Ovary (tissue), 9 donors: Measurements from ENCODE around the gene CCDC174. TPM values are rescaled to one million over a fixed set of nuclear protein-coding genes. Genes with fewer than 3 reads are reported as not detected.

Experiments used
- DNase-seq, 5 donors: peaks; one replicate each; pipeline ENCODE4 v3.0.0-alpha.2; 2019 to 2020
- H3K27ac ChIP-seq, 2 donors: fragments of 200-600 bp; one replicate each; pipeline versions ENCODE4 v1.5.1 to v1.8.0; 2019 to 2022
- H3K27me3 ChIP-seq: fragments of 200-600 bp; one replicate; pipeline ENCODE4 v1.8.0; 2022
- H3K36me3 ChIP-seq: fragments of 200-600 bp; sonication (generic); one replicate; pipeline ENCODE4 v1.5.1; 2019
- H3K4me1 ChIP-seq: one replicate; pipeline ENCODE4 v1.8.1; 2013; ENCODE audit warnings: mild to moderate bottlenecking, moderate library complexity; ENCODE audit not compliant: insufficient read depth
- H3K4me3 ChIP-seq: fragments of 200-600 bp; sonication (generic); one replicate; pipeline ENCODE4 v1.5.1; 2017
- H3K9me3 ChIP-seq, 2 donors: fragments of 200-600 bp in 1 of 2; sonication (generic) in 1 of 2; one replicate each; pipeline versions ENCODE4 v1.5.1 to v1.8.1; 2013 to 2019; ENCODE audit warnings: mild to moderate bottlenecking in 1 of 2, moderate library complexity in 1 of 2
- CTCF ChIP-seq, 3 donors: fragments of 450-650 bp in 2 of 3; fragments of 200-600 bp in 1 of 3; IDR thresholded peaks; one replicate each; pipeline versions ENCODE4 v1.5.1 to v1.8.0; 2016 to 2022; ENCODE audit warnings: antibody characterized with exemption in 3 of 3, mild to moderate bottlenecking in 1 of 3
- EP300 ChIP-seq: sonication (generic); formaldehyde crosslinking; IDR thresholded peaks from one replicate; pipeline ENCODE4 v1.6.1; 2017; ENCODE audit warnings: antibody characterized with exemption
- POLR2A ChIP-seq: fragments of 450-650 bp; IDR thresholded peaks from one replicate; pipeline ENCODE4 v1.6.1; 2017; ENCODE audit warnings: antibody characterized with exemption, mild to moderate bottlenecking, moderate library complexity
- WGBS, 3 donors: extraction: QIAGEN DNeasy Blood & Tissue Kit in 1 of 3; methylation state at CpG; one replicate each; pipeline versions ENCODE4 v1.1.5 to v1.1.7; 2013 to 2017; 5-methylcytosine and 5-hydroxymethylcytosine counted together
- intact Hi-C, 4 donors: fragments of 100-400 bp; cut with DNase I; formaldehyde crosslinking; loops; one replicate each; pipeline versions ENCODE4 v1.11.0 to v1.15.1; 2022 to 2023
- polyA plus RNA-seq, 2 donors: library from polyadenylated mRNA; stranded (reverse); fragments of 200-250 nt in 1 of 2; fragments of 350-450 nt in 1 of 2; fragmentation: Illumina TruSeq in 1 of 2; extraction: RNeasy Lipid Tissue Mini Kit (QIAGEN cat#74804) in 1 of 2; gene quantifications; one replicate each; pipeline ENCODE4 v1.2.3, GENCODE V29; 2013 to 2014
- total RNA-seq, 7 donors: library from RNA; depleted of rRNA in 2 of 7; stranded (reverse); fragments of >200 nt in 2 of 7; fragmentation: NEBNext Ultra II Directional in 3 of 7; extraction: Animal tissue kit (Norgen Biotek cat#: 25700) in 3 of 7; gene quantifications; one replicate each; pipeline versions ENCODE4 v1.1.0 to v1.2.4, GENCODE V29; 2016 to 2023
- donor health status: DM: no; HTN: no; CAD: no; lungs with moderate emphysema.
- donor health status: DM: no; HTN: no; CAD: no.
- donor health status: Bipolar disorder and iron deficiency.
- donor health status: DM: yes; HTN: yes; CAD: no.
- donor health status: DM: no; HTN: no; CAD: no.
- donor health status: DM: yes; HTN: yes; CAD: no.

The CCDC174 gene
- total and polyA plus RNA-seq, 9 donors = 18.8 to 35.5 (median 25.2) TPM

DNA sequence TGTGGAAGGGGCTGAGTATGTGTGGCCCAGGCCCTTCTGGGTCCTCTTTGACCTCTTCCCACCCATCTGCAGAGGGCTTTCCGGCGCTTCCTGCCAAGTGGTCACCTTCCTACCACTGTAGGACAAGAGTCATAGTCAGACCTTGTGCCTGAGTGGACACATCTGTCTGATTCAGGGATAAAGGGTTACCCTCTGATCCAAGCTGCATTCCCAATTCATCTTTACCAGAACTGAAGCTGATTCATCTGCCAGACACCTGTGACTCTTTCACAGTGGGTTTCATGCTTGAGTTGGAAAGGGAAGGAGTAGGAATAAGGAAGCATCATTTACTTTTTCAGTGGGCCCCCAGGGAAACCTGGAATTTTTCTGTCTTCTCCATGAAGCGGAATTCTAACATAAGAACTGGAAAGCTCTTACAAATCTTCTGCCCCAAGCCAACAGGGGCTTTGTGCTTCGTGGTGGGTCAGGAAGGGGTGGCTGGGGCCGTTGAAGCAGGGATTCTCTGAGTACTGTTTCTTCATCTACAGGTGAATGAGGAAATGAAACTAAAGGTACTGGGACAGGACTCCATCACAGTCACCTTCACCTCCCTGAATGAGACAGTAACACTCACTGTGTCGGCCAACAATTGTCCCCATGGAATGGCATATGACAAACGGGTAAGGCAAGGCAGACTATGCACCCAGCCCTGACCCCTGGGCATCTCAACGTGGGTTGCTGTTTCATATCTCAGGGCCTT, 69.7 kb downstream of the CCDC174 start:
- Histone ChIP-seq H3K9me3 (no peaks in the 10 kb centered on the region), H3K36me3 (no peaks in the 10 kb centered on the region), H3K27me3 (no peaks in the 10 kb centered on the region), H3K4me3 (no peak overlapping the region), H3K27ac (no peak overlapping the region), H3K4me1 (peaks cover 7% of the 10 kb centered on the region)
- intact Hi-C loops = no loop called here
- 81 to 88% (median 87%) methylated on average over 8 of the region's 8 CpGs for WGBS, 3 donors
- TF ChIP-seq CTCF (IDR thresholded peaks at IDR 0.05) (no peak), EP300 (no peak), POLR2A (no peak)
- no peak for DNase-seq

Other genes with a start within 250 kb of the CCDC174 start
- gene SLC6A6, start 249.2 kb upstream of the CCDC174 start, total RNA-seq = 100 to 1,000 TPM in 3 of 7 donors, 10 to 100 TPM in 4; 32.5 to 141 (median 80.5) TPM
- 10 to 100 TPM; 37.6 to 81.1 TPM for gene SLC6A6, start 249.2 kb upstream of the CCDC174 start, polyA plus RNA-seq
- 10 to 100 TPM in 2 of 7 donors, 1 to 10 TPM in 5; 1.1 to 19.4 (median 5.4) TPM for gene GRIP2, start 111.4 kb upstream of the CCDC174 start, total RNA-seq
- gene GRIP2, start 111.4 kb upstream of the CCDC174 start, polyA plus RNA-seq = 10 to 100 TPM in 1 of 2 donors, 1 to 10 TPM in 1; 1.6 to 11.2 TPM
- gene C3orf20, start 23.4 kb downstream of the CCDC174 start, total RNA-seq = under 1 TPM in 5 of 7 donors, not detected in 2; 0.10 to 0.17 (median 0.12) TPM
- gene C3orf20, start 23.4 kb downstream of the CCDC174 start, polyA plus RNA-seq = under 1 TPM in 1 of 2 donors, not detected in 1; 0.08 TPM
- gene FGD5, start 167.2 kb downstream of the CCDC174 start, total RNA-seq = 10 to 100 TPM in 4 of 7 donors, 1 to 10 TPM in 3; 5.1 to 38.3 (median 13.0) TPM
- 10 to 100 TPM; 11.5 to 17.8 TPM for gene FGD5, start 167.2 kb downstream of the CCDC174 start, polyA plus RNA-seq